Sigmoid colon (tissue), 4 donors: Measurements from ENCODE around the gene SH2D1A.
"Not testable (repeated sequence)": the region's sequence is repeated elsewhere in the genome, so short reads cannot be mapped to it uniquely, and the experiment has no call there.

ENCODE experiments used
- CTCF ChIP-seq, 4 experiments: fragments of 450-650 bp in 3 of 4; fragments of 200-600 bp in 1 of 4; IDR thresholded peaks; one replicate each; pipeline ENCODE4 v1.5.1; 2016 to 2019; ENCODE audit warnings: antibody characterized with exemption in 4 of 4, mild to moderate bottlenecking in 3 of 4, moderate library complexity in 2 of 4
- EP300 ChIP-seq, 4 donors: sonication (generic); formaldehyde crosslinking; IDR thresholded peaks; one replicate each; pipeline ENCODE4 v1.6.1; 2017; ENCODE audit warnings: antibody characterized with exemption in 4 of 4
- POLR2A ChIP-seq, 2 donors: fragments of 450-650 bp; IDR thresholded peaks; one replicate each; pipeline ENCODE4 v1.6.1; 2016; ENCODE audit warnings: antibody characterized with exemption in 2 of 2, mild to moderate bottlenecking in 2 of 2, moderate library complexity in 2 of 2
- POLR2AphosphoS5 ChIP-seq, 4 donors: sonication (generic); formaldehyde crosslinking; IDR thresholded peaks; one replicate each; pipeline ENCODE4 v1.6.1; 2017; ENCODE audit warnings: antibody characterized with exemption in 4 of 4

DNA sequence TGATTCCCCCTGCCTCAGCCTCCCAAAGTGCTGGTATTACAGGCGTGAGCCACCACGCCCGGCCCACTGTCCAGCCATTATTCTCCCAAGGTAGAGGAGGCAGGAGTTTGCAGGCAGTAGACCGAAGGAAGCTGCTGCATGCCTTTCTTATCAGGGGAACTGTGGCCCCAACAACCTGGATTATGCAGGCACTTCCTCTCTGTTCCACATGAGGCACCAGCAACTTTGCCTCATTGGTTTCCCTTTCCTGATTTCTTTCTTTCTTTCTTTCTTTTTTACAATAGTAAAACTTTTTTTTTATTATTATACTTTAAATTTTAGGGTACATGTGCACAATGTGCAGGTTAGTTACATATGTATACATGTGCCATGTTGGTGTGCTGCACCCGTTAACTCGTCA is 62.0 kb downstream of the SH2D1A start:
- TF ChIP-seq POLR2AphosphoS5, CTCF, POLR2A, EP300 (IDR thresholded peaks at IDR 0.05): not testable (repeated sequence)
